Panc1 (cell line): ENCODE measurements around the gene SEMA6A. TPM values are rescaled to one million over a fixed set of nuclear protein-coding genes. Genes with fewer than 3 reads are reported as not detected.

Experiments used
- ATAC-seq: fragments of 200-7000 bp; cut with Tn5 transposase; 2 replicates; pipeline ENCODE4 v1.9.1; 2020; ENCODE audit warnings: mild to moderate bottlenecking, moderate library complexity
- BruUV-seq: library from RNA; stranded (reverse); fragments of 400-500 nt; replicated peaks from 2 replicates; lab custom pipeline; 2021; lab: Mats Ljungman, UMichigan
- CTCF ChIA-PET: fragments of 300-600 bp; sonication (Branson Sonifier 250); formaldehyde crosslinking; loops from one replicate; lab custom pipeline; 2022; ENCODE audit warnings: antibody characterized with exemption; lab: Charles Lee
- POLR2A ChIA-PET: fragments of 300-600 bp; sonication (Branson Sonifier 250); formaldehyde crosslinking; loops from one replicate; lab custom pipeline; 2022; ENCODE audit warnings: antibody characterized with exemption; lab: Charles Lee
- DNase-seq: peaks from one replicate; pipeline ENCODE4 v3.0.0-alpha.2; 2010; ENCODE audit warnings: low read depth, low spot score
- H3K27ac ChIP-seq: 2 replicates; pipeline ENCODE4 v1.5.1; 2011; ENCODE audit warnings: mild to moderate bottlenecking, low read length, inconsistent platforms
- H3K27me3 ChIP-seq: fragments of 200-500 bp; sonication (Bioruptor generic); 2 replicates; pipeline ENCODE4 v1.6.0; 2014; ENCODE audit warnings: low read length, inconsistent platforms; ENCODE audit not compliant: control insufficient read depth, insufficient read depth
- H3K36me3 ChIP-seq: fragments of 200-500 bp; sonication (Bioruptor generic); 2 replicates; pipeline ENCODE4 v1.5.1; 2014; ENCODE audit warnings: inconsistent platforms, mild to moderate bottlenecking, low read length, moderate library complexity; ENCODE audit not compliant: control insufficient read depth, insufficient read depth
- H3K4me1 ChIP-seq: 2 replicates; pipeline ENCODE4 v1.5.1; 2011; ENCODE audit warnings: inconsistent platforms, mild to moderate bottlenecking, low read length, moderate library complexity; ENCODE audit not compliant: control insufficient read depth, insufficient read depth
- H3K4me3 ChIP-seq, 2 experiments: 2 replicates each; pipeline ENCODE4 v1.5.1; 2011 to 2012; ENCODE audit warnings: low read depth in 2 of 2, low read length in 2 of 2, mild to moderate bottlenecking in 2 of 2, inconsistent platforms in 1 of 2, moderate library complexity in 1 of 2
- H3K9me3 ChIP-seq: fragments of 200-500 bp; sonication (Bioruptor generic); 2 replicates; pipeline ENCODE4 v1.5.1; 2014; ENCODE audit warnings: low read depth, mild to moderate bottlenecking, inconsistent platforms, low read length, moderate library complexity; ENCODE audit not compliant: control insufficient read depth, insufficient read depth
- CTCF ChIP-seq: fragments of 450-650 bp; IDR thresholded peaks from 2 replicates; pipeline ENCODE4 v1.5.1; 2017; ENCODE audit warnings: mild to moderate bottlenecking
- POLR2AphosphoS5 ChIP-seq: IDR thresholded peaks from 2 replicates; pipeline ENCODE4 v1.6.1; 2012; ENCODE audit warnings: mild to moderate bottlenecking, low read depth, low read length, moderate library complexity
- REST ChIP-seq, 2 experiments: IDR thresholded peaks; 2 replicates each; pipeline ENCODE4 v1.6.1; 2011 to 2012; ENCODE audit warnings: low read depth in 2 of 2, control low read depth in 1 of 2, low read length in 1 of 2, mild to moderate bottlenecking in 1 of 2, moderate library complexity in 1 of 2; ENCODE audit not compliant: insufficient read depth in 1 of 2
- SIN3A ChIP-seq: IDR thresholded peaks from 2 replicates; pipeline ENCODE4 v1.6.1; 2012; ENCODE audit warnings: low read depth, mild to moderate bottlenecking, low read length, moderate library complexity, borderline replicate concordance; ENCODE audit not compliant: insufficient read depth
- TCF7L2 ChIP-seq: IDR thresholded peaks from 2 replicates; pipeline ENCODE4 v1.6.1; 2011; ENCODE audit warnings: mild to moderate bottlenecking, low read depth, low read length, inconsistent platforms
- in situ Hi-C: cut with HindIII; loops from 2 replicates; pipeline ENCODE4 v1.10.0; 2016; ENCODE audit warnings: low sequenced_read_pairs, low pct_unique_long_range_greater_than_20kb
- intact Hi-C: fragments of 100-400 bp; cut with micrococcal nuclease; formaldehyde crosslinking; loops from one replicate; pipeline ENCODE4 v1.10.0; 2022; ENCODE audit not compliant: unreplicated experiment
- total RNA-seq: library from RNA; stranded (reverse); gene quantifications from one replicate; pipeline ENCODE4 v1.2.1, GENCODE V29; 2021; ENCODE audit not compliant: unreplicated experiment

Gene SEMA6A
- total RNA-seq, 1 experiment from 2014 or later: 0.54 TPM

- ATAC-seq (no peak), DNase-seq (no peak)
- Histone ChIP-seq H3K9me3 (no peaks in the 10 kb centered on the region), H3K27ac (no peak overlapping the region), H3K36me3 (no peaks in the 10 kb centered on the region), H3K4me3 (no peak overlapping the region), H3K4me1 (no peaks in the 10 kb centered on the region), H3K27me3 (peaks cover 12% of the 10 kb centered on the region)
- TF ChIP-seq POLR2AphosphoS5 (no peak), SIN3A (no peak), TCF7L2 (no peak), CTCF (no peak), REST (IDR thresholded peaks at IDR 0.05; ENCODE audit: insufficient read depth in 1 of 2, low read depth in 2 of 2, low read length in 1 of 2) (no peak)
- ChIA-PET CTCF (no interaction called here), POLR2A (no interaction called here)
- in situ Hi-C loops: no loop called here
- intact Hi-C loops: no loop called here
- BruUV-seq: no TSS peak
These were observed 44.3 kb downstream of the SEMA6A start for GRCh38 chr5:116530276-116530675.

- in situ Hi-C loops (no loop called here), intact Hi-C loops (no loop called here)
- TF ChIP-seq POLR2AphosphoS5: no peak
- no peak for TF ChIP-seq TCF7L2
- no peak for TF ChIP-seq CTCF
- no peak for ATAC-seq
- ChIA-PET CTCF (no interaction called here), POLR2A (interaction anchor here (0.6 kb wide), 1 partner anchor 188 kb away, joined by 7 read pairs; no protein-coding TSS in a partner anchor)
- no TSS peak for BruUV-seq
- DNase-seq: no peak
- Histone ChIP-seq H3K36me3 (no peaks in the 10 kb centered on the region), H3K4me1 (no peaks in the 10 kb centered on the region), H3K9me3 (no peaks in the 10 kb centered on the region), H3K27me3 (peaks cover 16% of the 10 kb centered on the region), H3K4me3 (no peak overlapping the region), H3K27ac (no peak overlapping the region)
These were observed 45.0 kb downstream of the SEMA6A start for GRCh38 chr5:116529615-116530014.
